ENCODE results near the gene TRAF1. TPM values are rescaled to one million over a fixed set of nuclear protein-coding genes. Genes with fewer than 3 reads are reported as not detected.

The TRAF1 gene
- total and polyA plus RNA-seq, 10 of the 15 experiments (the other 5 are each of a cell fraction or from before 2014, with no cell fraction given), result 13.8 to 163 (median 128) TPM

DNA sequence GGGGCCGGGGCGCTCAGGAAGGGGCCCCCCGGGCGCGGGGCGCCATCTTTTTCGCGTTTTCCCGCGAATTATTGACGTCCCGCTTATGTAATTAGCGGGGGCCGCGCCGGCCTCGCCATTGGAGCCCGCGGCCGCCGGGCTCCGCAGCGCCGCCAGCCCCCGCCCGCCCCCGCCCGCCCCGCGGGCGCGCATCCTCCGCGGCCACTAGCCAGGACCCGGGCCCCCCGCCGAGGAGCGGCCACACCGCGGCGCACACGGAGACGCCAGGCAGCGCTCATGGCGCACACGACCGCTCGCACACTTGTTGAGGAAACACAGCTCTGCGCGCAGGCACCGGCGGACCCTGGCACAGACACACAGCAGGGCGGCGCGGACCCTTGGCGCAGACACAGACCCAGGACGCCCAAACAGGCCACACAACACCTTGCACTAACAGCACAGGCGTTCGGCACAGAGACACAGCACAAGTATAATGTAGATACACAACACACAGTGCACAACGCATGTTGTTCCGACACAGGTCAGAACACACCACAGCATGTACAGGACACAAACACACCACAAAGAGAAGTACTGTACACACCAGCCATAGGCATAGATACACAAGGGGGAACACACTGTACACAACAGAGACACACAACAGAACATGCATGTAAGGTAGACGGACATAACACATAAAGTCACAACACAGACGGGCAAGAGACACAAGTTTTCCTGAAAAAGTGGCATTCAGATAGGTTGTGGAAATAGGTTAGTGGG, 49.1 kb downstream of the TRAF1 start (continued):
- TF ChIP-seq NR2C1 (IDR thresholded peaks at IDR 0.05) (no peak), YY1 (IDR thresholded peaks at IDR 0.05; ENCODE audit: low read depth, low read length) (peak; percentile 91), SMC3 (IDR thresholded peaks at IDR 0.05; ENCODE audit: borderline replicate concordance, low read length) (peak; percentile 23; the same call in 1 of the 2 replicates), KDM1A (IDR thresholded peaks at IDR 0.05; ENCODE audit: borderline replicate concordance) (no peak), SP1 (IDR thresholded peaks at IDR 0.05; ENCODE audit: low read depth, low read length) (peak; percentile 31), IKZF1 (conservative IDR thresholded peaks at IDR 0.05) (no peak), EZH2 (IDR thresholded peaks at IDR 0.05; ENCODE audit: borderline replicate concordance, control insufficient read depth, low read depth, low read length) (no peak), BRCA1 (IDR thresholded peaks at IDR 0.05; ENCODE audit: low read depth, low read length) (no peak), BCL11A (IDR thresholded peaks at IDR 0.05; ENCODE audit: low read depth, low read length) (no peak), ETV6 (conservative IDR thresholded peaks at IDR 0.05 in 1 of 2, IDR thresholded peaks at IDR 0.05 in 1 of 2; ENCODE audit: borderline replicate concordance in 1 of 2, low read depth in 1 of 2) (no peak), TCF7 (IDR thresholded peaks at IDR 0.05; ENCODE audit: borderline replicate concordance) (no peak), ZNF207 (IDR thresholded peaks at IDR 0.05; ENCODE audit: borderline replicate concordance) (no peak)
- TF ChIP-seq, protein P1, sequence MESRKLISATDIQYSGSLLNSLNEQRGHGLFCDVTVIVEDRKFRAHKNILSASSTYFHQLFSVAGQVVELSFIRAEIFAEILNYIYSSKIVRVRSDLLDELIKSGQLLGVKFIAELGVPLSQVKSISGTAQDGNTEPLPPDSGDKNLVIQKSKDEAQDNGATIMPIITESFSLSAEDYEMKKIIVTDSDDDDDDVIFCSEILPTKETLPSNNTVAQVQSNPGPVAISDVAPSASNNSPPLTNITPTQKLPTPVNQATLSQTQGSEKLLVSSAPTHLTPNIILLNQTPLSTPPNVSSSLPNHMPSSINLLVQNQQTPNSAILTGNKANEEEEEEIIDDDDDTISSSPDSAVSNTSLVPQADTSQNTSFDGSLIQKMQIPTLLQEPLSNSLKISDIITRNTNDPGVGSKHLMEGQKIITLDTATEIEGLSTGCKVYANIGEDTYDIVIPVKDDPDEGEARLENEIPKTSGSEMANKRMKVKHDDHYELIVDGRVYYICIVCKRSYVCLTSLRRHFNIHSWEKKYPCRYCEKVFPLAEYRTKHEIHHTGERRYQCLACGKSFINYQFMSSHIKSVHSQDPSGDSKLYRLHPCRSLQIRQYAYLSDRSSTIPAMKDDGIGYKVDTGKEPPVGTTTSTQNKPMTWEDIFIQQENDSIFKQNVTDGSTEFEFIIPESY (IDR thresholded peaks at IDR 0.05), result no peak
- TF ChIP-seq, protein P2, sequence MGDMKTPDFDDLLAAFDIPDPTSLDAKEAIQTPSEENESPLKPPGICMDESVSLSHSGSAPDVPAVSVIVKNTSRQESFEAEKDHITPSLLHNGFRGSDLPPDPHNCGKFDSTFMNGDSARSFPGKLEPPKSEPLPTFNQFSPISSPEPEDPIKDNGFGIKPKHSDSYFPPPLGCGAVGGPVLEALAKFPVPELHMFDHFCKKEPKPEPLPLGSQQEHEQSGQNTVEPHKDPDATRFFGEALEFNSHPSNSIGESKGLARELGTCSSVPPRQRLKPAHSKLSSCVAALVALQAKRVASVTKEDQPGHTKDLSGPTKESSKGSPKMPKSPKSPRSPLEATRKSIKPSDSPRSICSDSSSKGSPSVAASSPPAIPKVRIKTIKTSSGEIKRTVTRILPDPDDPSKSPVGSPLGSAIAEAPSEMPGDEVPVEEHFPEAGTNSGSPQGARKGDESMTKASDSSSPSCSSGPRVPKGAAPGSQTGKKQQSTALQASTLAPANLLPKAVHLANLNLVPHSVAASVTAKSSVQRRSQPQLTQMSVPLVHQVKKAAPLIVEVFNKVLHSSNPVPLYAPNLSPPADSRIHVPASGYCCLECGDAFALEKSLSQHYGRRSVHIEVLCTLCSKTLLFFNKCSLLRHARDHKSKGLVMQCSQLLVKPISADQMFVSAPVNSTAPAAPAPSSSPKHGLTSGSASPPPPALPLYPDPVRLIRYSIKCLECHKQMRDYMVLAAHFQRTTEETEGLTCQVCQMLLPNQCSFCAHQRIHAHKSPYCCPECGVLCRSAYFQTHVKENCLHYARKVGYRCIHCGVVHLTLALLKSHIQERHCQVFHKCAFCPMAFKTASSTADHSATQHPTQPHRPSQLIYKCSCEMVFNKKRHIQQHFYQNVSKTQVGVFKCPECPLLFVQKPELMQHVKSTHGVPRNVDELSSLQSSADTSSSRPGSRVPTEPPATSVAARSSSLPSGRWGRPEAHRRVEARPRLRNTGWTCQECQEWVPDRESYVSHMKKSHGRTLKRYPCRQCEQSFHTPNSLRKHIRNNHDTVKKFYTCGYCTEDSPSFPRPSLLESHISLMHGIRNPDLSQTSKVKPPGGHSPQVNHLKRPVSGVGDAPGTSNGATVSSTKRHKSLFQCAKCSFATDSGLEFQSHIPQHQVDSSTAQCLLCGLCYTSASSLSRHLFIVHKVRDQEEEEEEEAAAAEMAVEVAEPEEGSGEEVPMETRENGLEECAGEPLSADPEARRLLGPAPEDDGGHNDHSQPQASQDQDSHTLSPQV (IDR thresholded peaks at IDR 0.05), result no peak
- TF ChIP-seq, protein P3, sequence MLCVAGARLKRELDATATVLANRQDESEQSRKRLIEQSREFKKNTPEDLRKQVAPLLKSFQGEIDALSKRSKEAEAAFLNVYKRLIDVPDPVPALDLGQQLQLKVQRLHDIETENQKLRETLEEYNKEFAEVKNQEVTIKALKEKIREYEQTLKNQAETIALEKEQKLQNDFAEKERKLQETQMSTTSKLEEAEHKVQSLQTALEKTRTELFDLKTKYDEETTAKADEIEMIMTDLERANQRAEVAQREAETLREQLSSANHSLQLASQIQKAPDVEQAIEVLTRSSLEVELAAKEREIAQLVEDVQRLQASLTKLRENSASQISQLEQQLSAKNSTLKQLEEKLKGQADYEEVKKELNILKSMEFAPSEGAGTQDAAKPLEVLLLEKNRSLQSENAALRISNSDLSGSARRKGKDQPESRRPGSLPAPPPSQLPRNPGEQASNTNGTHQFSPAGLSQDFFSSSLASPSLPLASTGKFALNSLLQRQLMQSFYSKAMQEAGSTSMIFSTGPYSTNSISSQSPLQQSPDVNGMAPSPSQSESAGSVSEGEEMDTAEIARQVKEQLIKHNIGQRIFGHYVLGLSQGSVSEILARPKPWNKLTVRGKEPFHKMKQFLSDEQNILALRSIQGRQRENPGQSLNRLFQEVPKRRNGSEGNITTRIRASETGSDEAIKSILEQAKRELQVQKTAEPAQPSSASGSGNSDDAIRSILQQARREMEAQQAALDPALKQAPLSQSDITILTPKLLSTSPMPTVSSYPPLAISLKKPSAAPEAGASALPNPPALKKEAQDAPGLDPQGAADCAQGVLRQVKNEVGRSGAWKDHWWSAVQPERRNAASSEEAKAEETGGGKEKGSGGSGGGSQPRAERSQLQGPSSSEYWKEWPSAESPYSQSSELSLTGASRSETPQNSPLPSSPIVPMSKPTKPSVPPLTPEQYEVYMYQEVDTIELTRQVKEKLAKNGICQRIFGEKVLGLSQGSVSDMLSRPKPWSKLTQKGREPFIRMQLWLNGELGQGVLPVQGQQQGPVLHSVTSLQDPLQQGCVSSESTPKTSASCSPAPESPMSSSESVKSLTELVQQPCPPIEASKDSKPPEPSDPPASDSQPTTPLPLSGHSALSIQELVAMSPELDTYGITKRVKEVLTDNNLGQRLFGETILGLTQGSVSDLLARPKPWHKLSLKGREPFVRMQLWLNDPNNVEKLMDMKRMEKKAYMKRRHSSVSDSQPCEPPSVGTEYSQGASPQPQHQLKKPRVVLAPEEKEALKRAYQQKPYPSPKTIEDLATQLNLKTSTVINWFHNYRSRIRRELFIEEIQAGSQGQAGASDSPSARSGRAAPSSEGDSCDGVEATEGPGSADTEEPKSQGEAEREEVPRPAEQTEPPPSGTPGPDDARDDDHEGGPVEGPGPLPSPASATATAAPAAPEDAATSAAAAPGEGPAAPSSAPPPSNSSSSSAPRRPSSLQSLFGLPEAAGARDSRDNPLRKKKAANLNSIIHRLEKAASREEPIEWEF (IDR thresholded peaks at IDR 0.05; ENCODE audit: insufficient replicate concordance, low read depth, low read length), result no peak
- TF ChIP-seq, protein P4, sequence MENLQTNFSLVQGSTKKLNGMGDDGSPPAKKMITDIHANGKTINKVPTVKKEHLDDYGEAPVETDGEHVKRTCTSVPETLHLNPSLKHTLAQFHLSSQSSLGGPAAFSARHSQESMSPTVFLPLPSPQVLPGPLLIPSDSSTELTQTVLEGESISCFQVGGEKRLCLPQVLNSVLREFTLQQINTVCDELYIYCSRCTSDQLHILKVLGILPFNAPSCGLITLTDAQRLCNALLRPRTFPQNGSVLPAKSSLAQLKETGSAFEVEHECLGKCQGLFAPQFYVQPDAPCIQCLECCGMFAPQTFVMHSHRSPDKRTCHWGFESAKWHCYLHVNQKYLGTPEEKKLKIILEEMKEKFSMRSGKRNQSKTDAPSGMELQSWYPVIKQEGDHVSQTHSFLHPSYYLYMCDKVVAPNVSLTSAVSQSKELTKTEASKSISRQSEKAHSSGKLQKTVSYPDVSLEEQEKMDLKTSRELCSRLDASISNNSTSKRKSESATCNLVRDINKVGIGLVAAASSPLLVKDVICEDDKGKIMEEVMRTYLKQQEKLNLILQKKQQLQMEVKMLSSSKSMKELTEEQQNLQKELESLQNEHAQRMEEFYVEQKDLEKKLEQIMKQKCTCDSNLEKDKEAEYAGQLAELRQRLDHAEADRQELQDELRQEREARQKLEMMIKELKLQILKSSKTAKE (IDR thresholded peaks at IDR 0.05; ENCODE audit: low read depth, poor library complexity, severe bottlenecking), result no peak
